Fibroblast of mammary gland (primary cell): ENCODE results near the gene UMODL1.

Experiments used
- DNase-seq: peaks from one replicate; pipeline ENCODE4 v3.0.0-alpha.2; 2010; ENCODE audit warnings: low read depth
- H3K4me3 ChIP-seq: 2 replicates; pipeline ENCODE4 v1.5.1; 2011; ENCODE audit warnings: low read depth, mild to moderate bottlenecking, low read length, moderate library complexity; ENCODE audit not compliant: control insufficient read depth
- CTCF ChIP-seq: conservative IDR thresholded peaks from 2 replicates; pipeline ENCODE4 v1.5.1; 2011; ENCODE audit warnings: low read depth, low read length, inconsistent platforms; ENCODE audit not compliant: control insufficient read depth, insufficient read depth

UMODL1 gene

GRCh38 chr21:42101246-42101645 is 30.1 kb downstream of the UMODL1 start:
- H3K4me3 ChIP-seq, result no peak overlapping the region
- DNase-seq, result no peak
- no peak for TF ChIP-seq CTCF

- no peak overlapping the region for H3K4me3 ChIP-seq
- no peak for DNase-seq
- no peak for TF ChIP-seq CTCF
Measured at GRCh38 chr21:42102076-42102475, 31.0 kb downstream of the UMODL1 start.

- no peak for TF ChIP-seq CTCF
- H3K4me3 ChIP-seq, result no peak overlapping the region
- DNase-seq, result no peak
Measured at GRCh38 chr21:42102526-42102925, 31.4 kb downstream of the UMODL1 start.

GRCh38 chr21:42102991-42103390 is 31.9 kb downstream of the UMODL1 start:
- no peak for DNase-seq
- no peak overlapping the region for H3K4me3 ChIP-seq
- no peak for TF ChIP-seq CTCF

- no peak for DNase-seq
- H3K4me3 ChIP-seq, result no peak overlapping the region
Measured at GRCh38 chr21:42103843-42104242, 32.7 kb downstream of the UMODL1 start.

GRCh38 chr21:42105476-42106315 is 34.6 kb downstream of the UMODL1 start:
- TF ChIP-seq CTCF, result no peak
- DNase-seq, result no peak
- no peak overlapping the region for H3K4me3 ChIP-seq

More at GRCh38 chr21:42103843-42104242, 32.7 kb downstream of the UMODL1 start:
- no peak for TF ChIP-seq CTCF

- DNase-seq, result no peak
- no peak for TF ChIP-seq CTCF
- H3K4me3 ChIP-seq, result no peak overlapping the region
Measured at GRCh38 chr21:42106425-42106824, 35.3 kb downstream of the UMODL1 start.
